Pancreas (tissue), 10 donors: Measurements from ENCODE around the gene GALR2. TPM values are rescaled to one million over a fixed set of nuclear protein-coding genes. Genes with fewer than 3 reads are reported as not detected.

Experiments
- ATAC-seq, 4 donors: fragments of 200-7000 bp; cut with Tn5 transposase; one replicate each; pipeline versions ENCODE4 v1.8.0 to v1.9.1; 2020; ENCODE audit warnings: mild to moderate bottlenecking in 4 of 4, moderate library complexity in 4 of 4
- DNase-seq, 6 donors: peaks; one replicate each; pipeline ENCODE4 v3.0.0-alpha.2; 2020
- FAIRE-seq: peaks from 2 replicates; lab custom pipeline; 2012; peaks lifted over from hg19 to GRCh38; lab: Jason Lieb, UNC
- H3K27ac ChIP-seq, 4 donors: fragments of 200-600 bp; sonication (generic); 1 replicate in 3 of 4; 2 replicates in 1 of 4; pipeline versions ENCODE4 v1.5.0 to v1.8.0; 2020
- H3K27me3 ChIP-seq, 4 donors: fragments of 200-600 bp; one replicate each; pipeline ENCODE4 v1.8.0; 2021
- H3K36me3 ChIP-seq, 3 donors: fragments of 200-600 bp; sonication (generic) in 1 of 3; one replicate each; pipeline versions ENCODE4 v1.5.0 to v1.8.0; 2020 to 2021
- H3K4me1 ChIP-seq, 3 donors: fragments of 200-600 bp; one replicate each; pipeline ENCODE4 v1.8.0; 2021
- H3K4me3 ChIP-seq, 4 donors: fragments of 200-600 bp; sonication (generic) in 2 of 4; one replicate each; pipeline versions ENCODE4 v1.5.0 to v1.8.0; 2020 to 2021
- H3K9me3 ChIP-seq, 4 donors: fragments of 200-600 bp; one replicate each; pipeline ENCODE4 v1.8.0; 2021
- CTCF ChIP-seq, 4 donors: fragments of 200-600 bp; sonication (generic) in 3 of 4; IDR thresholded peaks; one replicate each; pipeline versions ENCODE4 v1.5.0 to v1.8.0; 2021; ENCODE audit warnings: antibody characterized with exemption in 4 of 4
- WGBS, 2 donors: extraction: QIAGEN DNeasy Blood & Tissue Kit; methylation state at CpG; one replicate each; pipeline ENCODE4 v1.1.7; 2013; 5-methylcytosine and 5-hydroxymethylcytosine counted together
- intact Hi-C, 3 donors: fragments of 100-400 bp; cut with DNase I; formaldehyde crosslinking; loops; one replicate each; pipeline versions ENCODE4 v1.11.1 to v1.14.2; 2022
- polyA plus RNA-seq, 2 donors: library from polyadenylated mRNA; stranded (reverse); fragments of 200-250 nt; gene quantifications; one replicate each; pipeline ENCODE4 v1.2.3, GENCODE V29; 2013
- total RNA-seq, 6 donors: library from RNA; stranded (reverse); fragmentation: NEBNext Ultra II Directional in 4 of 6; extraction: Animal tissue kit (Norgen Biotek cat#: 25700) in 4 of 6; gene quantifications; one replicate each; pipeline versions ENCODE4 v1.2.1 to v1.2.4, GENCODE V29; 2021 to 2023
- donor health status: healthy with polysubstance abuse.
- donor health status: DM: no; HTN: no; CAD: no; lungs with moderate emphysema.
- donor health status: DM: no; HTN: no; CAD: no.
- donor health status: control.
- donor health status: control.
- donor health status: Bipolar disorder and iron deficiency.
- donor health status: DM: yes; HTN: yes; CAD: no.
- donor health status: DM: no; HTN: no; CAD: no.
- donor health status: DM: no; HTN: no; CAD: no.
- donor health status: DM: yes; HTN: yes; CAD: no.

GALR2 gene
- total and polyA plus RNA-seq, 8 donors: 0.11 to 0.19 (median 0.12) TPM; not detected in 5

- intact Hi-C loops: no loop called here
- no peak overlapping the region for H3K27ac ChIP-seq
- WGBS, 2 donors: 11% methylated on average over 23 of the region's 23 CpGs
- peaks cover 0 to 5% (median 0%) of the 10 kb centered on the region in 3 donors for H3K4me1 ChIP-seq
- FAIRE-seq (no peak), ATAC-seq (peak in 2 of 4 donors; percentile 2 to 3), DNase-seq (peak in 2 of 6 donors; percentile 56 to 68)
- H3K27me3 ChIP-seq: peaks cover 0 to 21% (median 9%) of the 10 kb centered on the region in 4 donors
- no peak overlapping the region for H3K4me3 ChIP-seq
- H3K9me3 ChIP-seq: no peaks in the 10 kb centered on the region
- peaks cover 0 to 22% (median 1%) of the 10 kb centered on the region in 3 donors for H3K36me3 ChIP-seq
- no peak for TF ChIP-seq CTCF (IDR thresholded peaks at IDR 0.05)
Measured at GRCh38 chr17:76079956-76080767, 5.6 kb downstream of the GALR2 start.

- no peak for DNase-seq
- no peak for FAIRE-seq
- ATAC-seq: peak in 3 of 4 donors; percentile 2 to 28 (median 5)
- Histone ChIP-seq H3K27me3 (peaks cover 0 to 14% (median 7%) of the 10 kb centered on the region in 4 donors), H3K36me3 (peaks cover 0 to 28% (median 4%) of the 10 kb centered on the region in 3 donors), H3K9me3 (no peaks in the 10 kb centered on the region), H3K4me3 (no peak overlapping the region), H3K27ac (no peak overlapping the region), H3K4me1 (peaks cover 0 to 5% (median 0%) of the 10 kb centered on the region in 3 donors)
- no peak for TF ChIP-seq CTCF (IDR thresholded peaks at IDR 0.05)
- intact Hi-C loops: no loop called here
- 40 to 53% methylated on average over 6 of the region's 6 CpGs for WGBS, 2 donors
Measured at GRCh38 chr17:76080768-76081287, 6.2 kb downstream of the GALR2 start.

- ATAC-seq: no peak
- TF ChIP-seq CTCF (IDR thresholded peaks at IDR 0.05): no peak
- DNase-seq: peak in 2 of 6 donors; percentile 51 to 62
- H3K27me3 ChIP-seq: peaks cover 0 to 7% (median 4%) of the 10 kb centered on the region in 4 donors
- H3K4me1 ChIP-seq: peaks cover 0 to 5% (median 0%) of the 10 kb centered on the region in 3 donors
- H3K9me3 ChIP-seq: no peaks in the 10 kb centered on the region
- no peak for FAIRE-seq
- intact Hi-C loops: no loop called here
- 77 to 84% methylated on average over 24 to 27 of the region's 27 CpGs for WGBS, 2 donors
- H3K36me3 ChIP-seq: peaks cover 0 to 36% (median 6%) of the 10 kb centered on the region in 3 donors
- no peak overlapping the region for H3K4me3 ChIP-seq
- H3K27ac ChIP-seq: no peak overlapping the region
Measured at GRCh38 chr17:76081295-76082210, 7.0 kb downstream of the GALR2 start.

- intact Hi-C loops: no loop called here
- no peak for TF ChIP-seq CTCF (IDR thresholded peaks at IDR 0.05)
- no peak for ATAC-seq
- Histone ChIP-seq H3K4me3 (no peak overlapping the region), H3K27ac (no peak overlapping the region), H3K36me3 (peaks cover 0 to 44% (median 11%) of the 10 kb centered on the region in 3 donors), H3K27me3 (no peaks in the 10 kb centered on the region), H3K4me1 (peaks cover 0 to 5% (median 0%) of the 10 kb centered on the region in 3 donors), H3K9me3 (no peaks in the 10 kb centered on the region)
- DNase-seq: peak in 3 of 6 donors; percentile 47 to 79 (median 62)
- FAIRE-seq: no peak
- WGBS, 2 donors: 86 to 88% methylated on average over 16 to 20 of the region's 20 CpGs
Measured at GRCh38 chr17:76082326-76083251, 8.0 kb downstream of the GALR2 start.
